SH-SY5Y (cell line): Measurements from ENCODE around the gene CD83.

ENCODE experiments used
- GATA2 ChIP-seq: IDR thresholded peaks from 2 replicates; pipeline ENCODE4 v1.6.1; 2011; ENCODE audit warnings: mild to moderate bottlenecking, low read depth, low read length
- GATA3 ChIP-seq: IDR thresholded peaks from 2 replicates; pipeline ENCODE4 v1.6.1; 2011; ENCODE audit warnings: low read depth, mild to moderate bottlenecking, low read length, moderate library complexity

Gene CD83

DNA sequence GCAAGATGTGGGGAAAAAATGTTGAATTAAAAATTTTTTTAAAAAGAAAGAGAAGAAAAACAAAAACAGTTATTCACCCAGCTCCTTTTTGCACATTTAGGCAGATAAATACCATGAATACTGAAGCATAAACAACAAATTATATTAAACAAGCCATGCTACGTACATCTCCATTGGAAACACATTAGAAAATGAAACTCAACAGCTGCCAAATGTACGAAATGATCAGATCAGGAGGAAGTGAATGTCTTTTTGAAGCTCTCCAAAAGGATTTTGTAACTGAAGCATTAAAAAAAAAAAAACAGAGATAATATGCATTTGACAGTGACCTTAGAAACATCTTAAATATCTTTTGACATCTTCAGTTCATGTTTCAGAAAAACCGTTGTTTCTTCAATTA lies 56.7 kb downstream of the CD83 start:
- no peak for TF ChIP-seq GATA2
- TF ChIP-seq GATA3: no peak

DNA sequence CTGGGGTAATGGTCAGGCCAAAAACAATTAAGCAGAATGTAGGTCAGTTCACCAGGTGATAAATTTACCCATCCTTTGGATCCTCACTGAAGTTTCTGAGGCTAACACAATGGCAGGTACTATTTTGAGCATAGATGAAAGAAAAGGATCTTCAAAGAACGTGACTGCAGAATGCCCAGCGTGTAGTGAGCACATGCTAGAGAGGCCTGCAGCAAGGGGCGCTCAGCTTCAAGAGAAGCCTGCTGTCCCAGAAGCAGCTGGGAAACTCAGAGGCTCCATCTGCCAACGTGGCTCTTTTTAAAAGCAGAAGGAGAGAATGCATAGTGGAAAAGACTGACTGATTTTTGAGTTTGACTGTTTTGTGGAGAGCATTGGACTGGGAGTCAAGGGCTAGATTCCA lies 57.4 kb downstream of the CD83 start:
- TF ChIP-seq GATA2 (no peak), GATA3 (no peak)

DNA sequence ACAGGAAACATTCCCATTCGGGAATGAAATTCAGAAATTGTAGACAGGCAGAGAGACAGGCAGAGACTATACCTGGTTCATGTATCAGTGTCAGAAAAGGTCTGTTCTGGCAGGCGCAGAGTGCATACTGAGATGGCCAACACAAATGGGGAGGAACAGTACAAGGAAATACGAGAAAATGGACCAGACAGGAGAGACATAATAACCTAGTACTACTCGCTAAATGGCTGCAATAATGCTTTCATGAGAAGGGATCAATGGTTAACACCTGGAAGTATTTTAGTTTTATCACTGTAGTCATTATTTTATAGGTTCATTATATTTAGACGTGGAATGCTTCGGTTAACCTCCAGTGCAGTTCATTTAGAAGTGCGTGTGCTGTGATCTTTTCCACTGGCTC lies 58.9 kb downstream of the CD83 start:
- no peak for TF ChIP-seq GATA2
- no peak for TF ChIP-seq GATA3

DNA sequence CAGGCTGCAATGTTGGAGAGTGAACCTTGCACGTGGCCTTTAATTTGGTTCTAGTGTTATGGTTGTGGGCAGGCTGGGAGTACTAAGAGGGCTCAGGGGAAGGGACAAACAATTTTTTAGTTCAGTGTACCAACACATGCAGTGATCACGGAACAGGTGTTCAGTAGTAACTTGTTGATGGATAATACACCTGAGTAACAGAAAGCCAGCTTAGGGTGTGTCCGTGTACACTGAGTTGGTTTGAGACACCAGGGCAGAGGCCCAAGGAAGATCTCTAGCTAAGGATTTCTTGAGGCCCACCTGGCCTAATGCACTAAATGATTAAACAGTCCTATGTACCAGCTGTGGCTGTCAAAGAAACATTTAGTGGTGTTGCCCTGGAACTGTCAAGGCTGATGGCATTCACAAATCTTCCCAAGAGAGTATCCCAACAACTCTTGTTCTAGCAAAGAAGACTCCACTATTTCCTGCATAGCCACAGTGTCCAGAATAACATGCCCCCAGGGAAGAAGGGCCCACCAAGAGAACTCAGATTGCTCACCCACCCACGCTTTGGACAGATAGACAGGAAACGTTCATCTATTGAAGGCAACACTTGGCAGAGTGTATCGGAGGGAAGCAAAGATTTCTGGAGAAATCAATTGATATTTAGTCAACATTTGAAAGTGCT lies 60.0 kb downstream of the CD83 start:
- TF ChIP-seq GATA2: no peak
- TF ChIP-seq GATA3: no peak

DNA sequence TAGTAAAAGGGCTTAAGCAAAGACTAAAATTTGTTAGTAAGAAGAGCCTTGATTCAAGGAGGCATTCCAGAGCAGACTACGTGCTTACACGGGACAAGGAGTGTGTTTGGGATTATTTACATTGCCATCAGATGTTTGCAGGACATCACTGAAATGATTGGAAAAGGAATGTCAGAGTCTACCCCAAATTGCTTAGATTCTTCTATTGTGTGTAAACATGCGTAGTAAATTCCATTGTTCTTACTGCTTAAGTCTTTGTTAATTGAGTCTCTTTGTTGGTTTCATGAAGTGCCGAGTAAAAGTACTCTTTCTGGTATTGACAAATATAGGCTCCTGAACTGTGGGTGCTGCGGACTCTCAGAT lies 60.5 kb downstream of the CD83 start:
- no peak for TF ChIP-seq GATA2
- TF ChIP-seq GATA3: no peak

DNA sequence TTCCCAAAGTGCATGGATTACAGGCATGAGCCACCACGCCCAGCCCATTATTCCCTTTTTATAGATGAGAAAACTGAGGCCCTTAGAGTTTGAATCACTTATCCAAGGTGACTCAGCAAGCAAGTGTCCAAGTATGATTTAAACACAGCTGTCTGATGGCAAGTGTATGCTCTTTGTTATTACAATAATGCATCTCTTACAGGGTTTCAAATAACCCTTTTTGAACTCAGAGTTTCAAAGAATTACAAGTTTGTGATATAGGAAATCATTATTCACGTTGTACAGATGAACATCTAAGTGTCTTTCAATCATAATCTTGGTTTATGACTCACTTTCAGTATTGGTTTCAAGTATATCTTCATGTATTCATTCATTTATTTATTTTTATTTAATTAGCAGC lies 63.0 kb downstream of the CD83 start:
- TF ChIP-seq GATA2 (no peak), GATA3 (no peak)

DNA sequence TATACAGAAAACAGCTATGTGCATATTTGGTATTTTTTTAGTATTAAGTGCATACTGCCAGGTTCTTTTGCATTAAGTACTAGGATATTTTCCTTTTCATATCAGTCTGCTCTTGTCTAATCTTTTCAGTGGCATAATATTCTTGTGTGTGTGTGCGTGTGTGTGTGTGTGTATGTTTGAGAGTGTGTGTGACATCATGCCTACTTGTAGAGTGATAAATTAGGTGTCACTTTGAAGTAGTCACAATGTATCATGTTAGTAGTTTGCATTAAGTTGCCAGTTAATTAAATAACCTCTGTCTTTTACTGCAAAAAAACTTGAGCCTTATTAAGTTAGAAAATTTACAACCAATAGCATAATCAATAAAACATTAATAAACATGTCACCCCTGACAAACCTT lies 65.3 kb downstream of the CD83 start:
- TF ChIP-seq GATA3 (no peak), GATA2 (no peak)
